ENCODE results near the gene DNAH10.

DNA sequence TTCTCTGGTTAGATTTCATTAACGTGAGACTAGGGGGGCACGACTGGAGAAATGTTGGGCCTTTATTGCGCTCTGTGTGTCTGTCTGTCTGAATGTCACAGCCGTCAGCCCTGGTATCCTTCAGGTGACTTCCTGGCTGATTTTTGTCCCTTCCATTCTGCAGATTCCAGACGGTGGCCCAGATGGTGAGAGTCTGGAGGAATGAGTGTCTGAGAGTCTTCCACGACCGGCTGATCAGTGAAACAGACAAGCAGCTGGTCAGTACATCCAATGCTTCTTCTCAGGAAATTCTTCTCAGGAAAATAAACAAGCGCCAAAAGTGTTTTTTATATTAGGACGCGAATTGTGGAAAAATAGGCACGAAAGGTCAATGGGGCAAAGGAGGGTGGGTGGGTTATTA, 117.0 kb downstream of the DNAH10 start:
- TF ChIP-seq, protein P1, sequence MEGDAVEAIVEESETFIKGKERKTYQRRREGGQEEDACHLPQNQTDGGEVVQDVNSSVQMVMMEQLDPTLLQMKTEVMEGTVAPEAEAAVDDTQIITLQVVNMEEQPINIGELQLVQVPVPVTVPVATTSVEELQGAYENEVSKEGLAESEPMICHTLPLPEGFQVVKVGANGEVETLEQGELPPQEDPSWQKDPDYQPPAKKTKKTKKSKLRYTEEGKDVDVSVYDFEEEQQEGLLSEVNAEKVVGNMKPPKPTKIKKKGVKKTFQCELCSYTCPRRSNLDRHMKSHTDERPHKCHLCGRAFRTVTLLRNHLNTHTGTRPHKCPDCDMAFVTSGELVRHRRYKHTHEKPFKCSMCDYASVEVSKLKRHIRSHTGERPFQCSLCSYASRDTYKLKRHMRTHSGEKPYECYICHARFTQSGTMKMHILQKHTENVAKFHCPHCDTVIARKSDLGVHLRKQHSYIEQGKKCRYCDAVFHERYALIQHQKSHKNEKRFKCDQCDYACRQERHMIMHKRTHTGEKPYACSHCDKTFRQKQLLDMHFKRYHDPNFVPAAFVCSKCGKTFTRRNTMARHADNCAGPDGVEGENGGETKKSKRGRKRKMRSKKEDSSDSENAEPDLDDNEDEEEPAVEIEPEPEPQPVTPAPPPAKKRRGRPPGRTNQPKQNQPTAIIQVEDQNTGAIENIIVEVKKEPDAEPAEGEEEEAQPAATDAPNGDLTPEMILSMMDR (IDR thresholded peaks at IDR 0.05): no peak
- TF ChIP-seq RCOR1 (IDR thresholded peaks at IDR 0.05; ENCODE audit: low read depth, low read length): no peak
- TF ChIP-seq EP300 (IDR thresholded peaks at IDR 0.05): no peak
- no peak for TF ChIP-seq EHF (CRISPR knock-in tag; IDR thresholded peaks at IDR 0.05)
- no peak for TF ChIP-seq PHF8 (IDR thresholded peaks at IDR 0.05; ENCODE audit: borderline replicate concordance, low read depth)
- no peak for TF ChIP-seq POLR2A (IDR thresholded peaks at IDR 0.05; ENCODE audit: low read length)
- no peak for TF ChIP-seq NR3C1 (IDR thresholded peaks at IDR 0.05)
